ENCODE measurements around the gene SYNGR1. TPM values are rescaled to one million over a fixed set of nuclear protein-coding genes. Genes with fewer than 3 reads are reported as not detected.
A peak's percentile ranks its signal among the peaks of the same experiment; 100 is the strongest.

The SYNGR1 gene
- total and polyA plus RNA-seq, 2 experiments from 2014 or later: 30.9 to 37.0 TPM

GRCh38 chr22:39344046-39344390, 5.8 kb upstream of the SYNGR1 start:
- no peaks in the 10 kb centered on the region for H3K9me3 Mint-ChIP-seq
- no peak for TF ChIP-seq POLR2AphosphoS5 (IDR thresholded peaks at IDR 0.05; ENCODE audit: low read depth)
- no peak for TF ChIP-seq JUNB (IDR thresholded peaks at IDR 0.05; ENCODE audit: unreplicated experiment)
- TF ChIP-seq EZH2 (IDR thresholded peaks at IDR 0.05; ENCODE audit: low read depth, unreplicated experiment): no peak
- TF ChIP-seq ZNF462 (CRISPR knock-in tag; IDR thresholded peaks at IDR 0.05): no peak
- TF ChIP-seq EZH2phosphoT487 (IDR thresholded peaks at IDR 0.05; ENCODE audit: unreplicated experiment): no peak
- TF ChIP-seq, protein P1, sequence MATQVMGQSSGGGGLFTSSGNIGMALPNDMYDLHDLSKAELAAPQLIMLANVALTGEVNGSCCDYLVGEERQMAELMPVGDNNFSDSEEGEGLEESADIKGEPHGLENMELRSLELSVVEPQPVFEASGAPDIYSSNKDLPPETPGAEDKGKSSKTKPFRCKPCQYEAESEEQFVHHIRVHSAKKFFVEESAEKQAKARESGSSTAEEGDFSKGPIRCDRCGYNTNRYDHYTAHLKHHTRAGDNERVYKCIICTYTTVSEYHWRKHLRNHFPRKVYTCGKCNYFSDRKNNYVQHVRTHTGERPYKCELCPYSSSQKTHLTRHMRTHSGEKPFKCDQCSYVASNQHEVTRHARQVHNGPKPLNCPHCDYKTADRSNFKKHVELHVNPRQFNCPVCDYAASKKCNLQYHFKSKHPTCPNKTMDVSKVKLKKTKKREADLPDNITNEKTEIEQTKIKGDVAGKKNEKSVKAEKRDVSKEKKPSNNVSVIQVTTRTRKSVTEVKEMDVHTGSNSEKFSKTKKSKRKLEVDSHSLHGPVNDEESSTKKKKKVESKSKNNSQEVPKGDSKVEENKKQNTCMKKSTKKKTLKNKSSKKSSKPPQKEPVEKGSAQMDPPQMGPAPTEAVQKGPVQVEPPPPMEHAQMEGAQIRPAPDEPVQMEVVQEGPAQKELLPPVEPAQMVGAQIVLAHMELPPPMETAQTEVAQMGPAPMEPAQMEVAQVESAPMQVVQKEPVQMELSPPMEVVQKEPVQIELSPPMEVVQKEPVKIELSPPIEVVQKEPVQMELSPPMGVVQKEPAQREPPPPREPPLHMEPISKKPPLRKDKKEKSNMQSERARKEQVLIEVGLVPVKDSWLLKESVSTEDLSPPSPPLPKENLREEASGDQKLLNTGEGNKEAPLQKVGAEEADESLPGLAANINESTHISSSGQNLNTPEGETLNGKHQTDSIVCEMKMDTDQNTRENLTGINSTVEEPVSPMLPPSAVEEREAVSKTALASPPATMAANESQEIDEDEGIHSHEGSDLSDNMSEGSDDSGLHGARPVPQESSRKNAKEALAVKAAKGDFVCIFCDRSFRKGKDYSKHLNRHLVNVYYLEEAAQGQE (IDR thresholded peaks at IDR 0.05; ENCODE audit: unreplicated experiment): no peak
- TF ChIP-seq ETS1 (IDR thresholded peaks at IDR 0.05): no peak
- TF ChIP-seq CREB1 (CRISPR knock-in tag; IDR thresholded peaks at IDR 0.05; ENCODE audit: low read depth): no peak
- TF ChIP-seq STAT1 (IDR thresholded peaks at IDR 0.05; ENCODE audit: unreplicated experiment): no peak
- TF ChIP-seq NANOG (IDR thresholded peaks at IDR 0.05; ENCODE audit: borderline replicate concordance): no peak
- no peak for TF ChIP-seq ZNF114 (CRISPR knock-in tag; IDR thresholded peaks at IDR 0.05)
- TF ChIP-seq, protein P2, sequence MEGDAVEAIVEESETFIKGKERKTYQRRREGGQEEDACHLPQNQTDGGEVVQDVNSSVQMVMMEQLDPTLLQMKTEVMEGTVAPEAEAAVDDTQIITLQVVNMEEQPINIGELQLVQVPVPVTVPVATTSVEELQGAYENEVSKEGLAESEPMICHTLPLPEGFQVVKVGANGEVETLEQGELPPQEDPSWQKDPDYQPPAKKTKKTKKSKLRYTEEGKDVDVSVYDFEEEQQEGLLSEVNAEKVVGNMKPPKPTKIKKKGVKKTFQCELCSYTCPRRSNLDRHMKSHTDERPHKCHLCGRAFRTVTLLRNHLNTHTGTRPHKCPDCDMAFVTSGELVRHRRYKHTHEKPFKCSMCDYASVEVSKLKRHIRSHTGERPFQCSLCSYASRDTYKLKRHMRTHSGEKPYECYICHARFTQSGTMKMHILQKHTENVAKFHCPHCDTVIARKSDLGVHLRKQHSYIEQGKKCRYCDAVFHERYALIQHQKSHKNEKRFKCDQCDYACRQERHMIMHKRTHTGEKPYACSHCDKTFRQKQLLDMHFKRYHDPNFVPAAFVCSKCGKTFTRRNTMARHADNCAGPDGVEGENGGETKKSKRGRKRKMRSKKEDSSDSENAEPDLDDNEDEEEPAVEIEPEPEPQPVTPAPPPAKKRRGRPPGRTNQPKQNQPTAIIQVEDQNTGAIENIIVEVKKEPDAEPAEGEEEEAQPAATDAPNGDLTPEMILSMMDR (conservative IDR thresholded peaks at IDR 0.05; ENCODE audit: low read depth in 2 of 2): no peak
- TF ChIP-seq ZNF331 (CRISPR knock-in tag; IDR thresholded peaks at IDR 0.05; ENCODE audit: low read depth): no peak
- Histone ChIP-seq H3K4me2 (0 out of 2 replicates have a peak overlapping the region, but pooled peaks have one; percentile 36), H3F3A (replicated peaks; ENCODE audit: low read depth) (0 out of 2 replicates have a peak, but pooled peaks cover 2% of the 10 kb centered on the region), H4K20me1 (replicated peaks; ENCODE audit: insufficient read depth) (no peaks in the 10 kb centered on the region), H3K27me3 (ENCODE audit: insufficient read depth) (no peaks in the 10 kb centered on the region), H3K9me2 (ENCODE audit: insufficient read depth) (no peaks in the 10 kb centered on the region), H3K4me1 (ENCODE audit: insufficient read depth) (peaks cover 17% of the 10 kb centered on the region), H3K79me2 (replicated peaks; ENCODE audit: insufficient read depth) (no peaks in the 10 kb centered on the region), H2AFZ (peak overlapping the region; percentile 1; the same call in 1 of the 2 replicates), H3K27ac (ENCODE audit: low read depth) (no peak overlapping the region), H3K4me3 (no peak overlapping the region), H3K36me3 (ENCODE audit: insufficient read depth) (no peaks in the 10 kb centered on the region)
- no peak overlapping the region for H3K27ac Mint-ChIP-seq
- no peaks in the 10 kb centered on the region for H3K36me3 Mint-ChIP-seq (ENCODE audit: low read depth)
- ATAC-seq: peak; percentile 21
- peaks cover 10% of the 10 kb centered on the region for H3K27me3 Mint-ChIP-seq (ENCODE audit: insufficient read depth, low read depth, poor library complexity)
- no peak overlapping the region for H3K4me3 Mint-ChIP-seq
- peaks cover 17% of the 10 kb centered on the region for H3K4me1 Mint-ChIP-seq
- DNase-seq (ENCODE audit: low spot score): no peak
